Measurements from ENCODE around the gene TANGO6. TPM values are rescaled to one million over a fixed set of nuclear protein-coding genes. Genes with fewer than 3 reads are reported as not detected.

The TANGO6 gene
- polyA plus RNA-seq, 6 donors from 2014 or later, result 8.5 to 17.0 (median 10.8) TPM

DNA sequence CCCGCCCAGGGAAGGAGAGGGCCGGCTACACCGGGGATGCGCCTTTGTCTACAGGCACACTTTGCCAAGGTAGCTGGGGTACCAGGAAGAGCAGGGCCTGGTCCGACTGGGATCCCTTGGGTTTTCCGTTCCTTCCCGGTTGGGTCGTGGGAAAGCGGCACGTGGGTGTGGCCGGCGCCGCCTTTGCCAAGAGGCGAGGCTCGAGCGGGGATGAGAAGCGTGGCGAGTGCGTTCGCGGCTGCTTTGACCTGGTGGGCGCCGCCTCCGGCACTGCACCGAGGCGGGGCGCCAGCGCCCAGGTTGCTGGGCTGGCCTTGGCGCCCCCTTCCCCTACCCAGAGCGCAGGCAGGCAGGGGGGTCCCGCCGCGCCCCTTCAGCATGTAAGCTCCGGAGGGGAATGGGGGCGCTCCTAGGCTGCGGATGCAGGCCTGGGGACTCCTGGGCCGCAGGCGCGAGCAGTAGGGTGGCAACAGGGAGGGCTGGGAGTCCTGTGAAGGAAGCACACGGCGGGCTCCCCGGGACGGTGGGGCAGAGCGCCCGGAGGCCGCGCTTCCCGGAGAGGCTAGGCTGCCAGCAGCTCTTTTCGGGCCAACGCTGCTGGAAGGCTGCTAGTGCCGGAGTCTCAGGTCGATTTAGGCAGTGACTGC lies 264.1 kb downstream of the TANGO6 start:
- H3K36me3 Mint-ChIP-seq, result peaks cover 3 to 7% of the 10 kb centered on the region in 2 donors
- H3K4me3 Mint-ChIP-seq, result peak overlapping the region in 7 of 8 donors; percentile 50 to 81 (median 67)
- ATAC-seq (ENCODE audit: low read depth in 2 of 2), result no peak
- H3K27ac Mint-ChIP-seq, result peak overlapping the region in 1 of 6 donors; percentile 56
- peaks cover 19 to 60% (median 45%) of the 10 kb centered on the region in 3 donors for H3K27me3 Mint-ChIP-seq
- H3K4me1 Mint-ChIP-seq, result peaks cover 18 to 23% (median 19%) of the 10 kb centered on the region in 3 donors
- DNase-seq, result no peak
- H3K9me3 Mint-ChIP-seq, result no peaks in the 10 kb centered on the region

DNA sequence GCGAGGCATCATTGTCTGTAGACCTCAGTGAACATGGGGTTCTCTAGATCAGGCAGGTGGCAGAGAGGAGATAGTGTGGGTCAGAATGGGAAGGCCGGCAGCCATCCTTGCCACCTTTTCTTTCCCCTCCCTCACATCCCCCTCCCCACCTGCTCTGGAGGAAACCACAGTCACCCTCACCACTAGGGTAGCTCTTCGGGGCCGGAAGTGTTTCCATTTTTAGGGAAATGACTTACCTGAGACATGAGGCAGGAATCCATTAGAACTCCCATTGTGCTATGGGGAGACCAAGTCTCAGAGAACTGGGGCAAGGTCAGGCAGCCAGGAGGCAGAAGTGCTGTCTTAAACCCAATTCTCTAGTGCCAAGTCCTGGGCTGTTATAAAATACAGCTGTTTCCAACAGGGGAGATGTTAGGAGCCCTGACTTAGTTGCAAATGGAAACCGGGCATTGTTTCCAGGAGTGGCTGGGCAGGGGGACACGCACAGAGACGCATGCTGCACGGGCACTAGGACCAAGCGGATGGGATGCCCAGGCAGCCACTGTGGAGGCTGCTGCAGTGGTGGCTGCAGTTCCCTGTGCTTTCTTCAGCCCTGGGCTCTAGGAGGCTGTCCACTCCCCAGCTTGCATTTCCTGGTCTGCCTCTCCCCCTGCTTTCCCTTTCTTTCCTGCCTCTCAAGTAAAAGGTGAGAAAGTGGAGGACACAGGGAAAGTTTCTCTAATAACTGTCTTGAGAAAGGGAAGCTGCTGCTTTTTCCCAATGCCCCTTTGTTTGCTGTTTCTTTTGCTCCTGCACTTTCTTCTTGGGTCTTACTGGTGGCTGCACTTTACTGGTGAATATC lies 265.0 kb downstream of the TANGO6 start:
- Mint-ChIP-seq H3K27me3 (peaks cover 19 to 52% (median 37%) of the 10 kb centered on the region in 3 donors), H3K4me3 (peak overlapping the region in 5 of 8 donors; percentile 13 to 68 (median 24)), H3K27ac (peak overlapping the region in 2 of 6 donors; percentile 26 to 41), H3K4me1 (peaks cover 18 to 23% (median 19%) of the 10 kb centered on the region in 3 donors), H3K36me3 (peaks cover 3 to 7% of the 10 kb centered on the region in 2 donors), H3K9me3 (no peaks in the 10 kb centered on the region)
- no peak for ATAC-seq (ENCODE audit: low read depth in 2 of 2)
- no peak for DNase-seq

DNA sequence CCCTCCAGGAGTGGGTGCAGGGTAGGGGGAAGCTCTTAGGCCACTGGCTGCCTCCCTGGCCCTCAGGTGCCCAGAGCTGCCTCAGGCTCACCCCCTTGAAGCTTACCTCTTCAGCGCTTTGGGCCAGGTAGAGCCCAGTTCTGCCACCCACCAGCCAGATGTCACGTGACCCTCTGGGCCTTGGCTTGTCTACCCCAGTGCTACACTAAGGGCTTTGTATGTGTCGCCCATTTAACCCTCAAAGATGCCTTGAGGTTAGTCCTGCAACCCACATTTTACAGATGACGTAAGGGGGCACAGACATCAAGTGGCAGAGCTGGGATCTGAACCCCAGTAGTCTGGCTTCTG lies 265.5 kb downstream of the TANGO6 start:
- Mint-ChIP-seq H3K36me3 (peaks cover 3 to 7% of the 10 kb centered on the region in 2 donors), H3K9me3 (no peaks in the 10 kb centered on the region), H3K4me1 (peaks cover 18 to 23% (median 20%) of the 10 kb centered on the region in 3 donors), H3K27me3 (peaks cover 19 to 47% (median 35%) of the 10 kb centered on the region in 3 donors), H3K27ac (no peak overlapping the region), H3K4me3 (peak overlapping the region in 2 of 8 donors; percentile 21 to 24)
- ATAC-seq (ENCODE audit: low read depth in 2 of 2) (no peak), DNase-seq (no peak)

DNA sequence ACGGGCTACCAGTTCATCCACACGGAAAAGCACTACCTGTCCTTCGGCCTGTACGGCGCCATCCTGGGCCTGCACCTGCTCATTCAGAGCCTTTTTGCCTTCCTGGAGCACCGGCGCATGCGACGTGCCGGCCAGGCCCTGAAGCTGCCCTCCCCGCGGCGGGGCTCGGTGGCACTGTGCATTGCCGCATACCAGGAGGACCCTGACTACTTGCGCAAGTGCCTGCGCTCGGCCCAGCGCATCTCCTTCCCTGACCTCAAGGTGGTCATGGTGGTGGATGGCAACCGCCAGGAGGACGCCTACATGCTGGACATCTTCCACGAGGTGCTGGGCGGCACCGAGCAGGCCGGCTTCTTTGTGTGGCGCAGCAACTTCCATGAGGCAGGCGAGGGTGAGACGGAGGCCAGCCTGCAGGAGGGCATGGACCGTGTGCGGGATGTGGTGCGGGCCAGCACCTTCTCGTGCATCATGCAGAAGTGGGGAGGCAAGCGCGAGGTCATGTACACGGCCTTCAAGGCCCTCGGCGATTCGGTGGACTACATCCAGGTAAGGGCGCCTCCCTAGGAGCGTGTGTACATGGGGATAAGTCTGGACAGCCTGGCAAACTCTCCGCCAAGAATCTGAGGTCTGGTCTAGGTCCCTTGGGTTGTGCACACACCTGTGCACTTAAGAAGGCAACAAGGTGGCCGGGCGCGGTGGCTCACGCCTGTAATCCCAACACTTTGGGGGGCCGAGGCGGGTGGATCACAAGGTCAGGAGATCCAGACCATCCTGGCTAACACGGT lies 266.3 kb downstream of the TANGO6 start:
- Mint-ChIP-seq H3K9me3 (no peaks in the 10 kb centered on the region), H3K4me3 (peak overlapping the region in 1 of 8 donors; percentile 68), H3K4me1 (peaks cover 18 to 23% (median 22%) of the 10 kb centered on the region in 3 donors), H3K36me3 (peaks cover 5 to 11% of the 10 kb centered on the region in 2 donors), H3K27me3 (peaks cover 19 to 42% (median 30%) of the 10 kb centered on the region in 3 donors), H3K27ac (no peak overlapping the region)
- no peak for ATAC-seq (ENCODE audit: low read depth in 2 of 2)
- no peak for DNase-seq

DNA sequence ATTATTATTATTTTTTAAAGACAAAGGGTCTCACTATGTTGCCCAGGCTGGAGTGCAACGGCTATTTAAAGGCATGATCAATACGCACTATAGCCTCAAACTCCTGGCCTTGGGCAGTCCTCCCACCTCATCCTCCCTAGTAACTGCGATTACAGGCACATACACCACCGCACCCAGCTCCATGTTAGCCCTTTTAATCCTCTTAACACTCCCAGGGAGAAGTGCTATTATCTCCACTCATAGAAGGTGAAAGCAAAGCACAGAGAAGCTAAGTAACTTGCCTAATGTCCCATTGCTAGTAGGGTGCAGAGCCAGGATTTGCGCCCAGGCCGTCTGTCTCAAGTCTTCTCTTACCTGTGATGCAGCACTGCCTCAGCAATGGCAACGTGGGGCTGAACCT lies 267.1 kb downstream of the TANGO6 start:
- ATAC-seq (ENCODE audit: low read depth in 2 of 2) (no peak), DNase-seq (no peak)
- Mint-ChIP-seq H3K9me3 (no peaks in the 10 kb centered on the region), H3K4me3 (no peak overlapping the region), H3K36me3 (peaks cover 8 to 16% of the 10 kb centered on the region in 2 donors), H3K27ac (no peak overlapping the region), H3K27me3 (peaks cover 15 to 34% (median 23%) of the 10 kb centered on the region in 3 donors), H3K4me1 (peaks cover 14 to 22% (median 19%) of the 10 kb centered on the region in 3 donors)

DNA sequence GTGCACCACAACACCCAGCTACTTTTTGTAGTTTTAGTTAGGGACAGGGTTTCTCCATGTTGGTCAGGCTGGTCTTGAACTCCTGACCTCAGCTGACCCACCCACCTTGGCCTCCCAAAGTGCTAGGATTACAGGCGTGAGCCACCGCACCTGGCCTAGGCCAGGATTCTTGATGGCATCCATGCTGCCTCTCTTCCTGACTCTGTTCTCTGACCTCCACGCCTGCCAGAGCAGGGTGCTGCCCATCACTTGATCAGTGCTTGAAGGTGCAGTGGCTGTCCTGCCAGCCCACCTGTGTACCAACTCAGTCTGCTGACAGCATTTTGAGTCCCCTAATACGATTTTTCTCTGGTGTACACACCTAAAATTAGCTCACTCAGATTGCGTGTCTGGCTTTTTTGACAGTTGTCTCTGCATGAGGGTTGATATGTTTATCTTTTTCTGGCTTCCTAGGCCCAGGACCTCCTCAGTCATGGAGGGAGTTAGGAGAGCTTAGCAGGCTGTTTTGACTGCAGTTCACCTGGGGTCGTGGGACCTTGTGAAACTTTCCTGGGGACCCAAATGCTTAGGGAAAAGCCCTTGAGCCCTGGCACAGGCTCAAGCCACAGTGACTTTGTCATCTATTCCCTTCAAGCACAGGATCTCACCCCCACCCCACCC lies 268.0 kb downstream of the TANGO6 start:
- no peak overlapping the region for H3K27ac Mint-ChIP-seq
- ATAC-seq (ENCODE audit: low read depth in 2 of 2) (no peak), DNase-seq (no peak)
- no peak overlapping the region for H3K4me3 Mint-ChIP-seq
- H3K36me3 Mint-ChIP-seq, result peaks cover 8 to 16% of the 10 kb centered on the region in 2 donors
- H3K4me1 Mint-ChIP-seq, result peaks cover 10 to 18% (median 15%) of the 10 kb centered on the region in 3 donors
- peaks cover 11 to 30% (median 18%) of the 10 kb centered on the region in 3 donors for H3K27me3 Mint-ChIP-seq
- H3K9me3 Mint-ChIP-seq, result no peaks in the 10 kb centered on the region

DNA sequence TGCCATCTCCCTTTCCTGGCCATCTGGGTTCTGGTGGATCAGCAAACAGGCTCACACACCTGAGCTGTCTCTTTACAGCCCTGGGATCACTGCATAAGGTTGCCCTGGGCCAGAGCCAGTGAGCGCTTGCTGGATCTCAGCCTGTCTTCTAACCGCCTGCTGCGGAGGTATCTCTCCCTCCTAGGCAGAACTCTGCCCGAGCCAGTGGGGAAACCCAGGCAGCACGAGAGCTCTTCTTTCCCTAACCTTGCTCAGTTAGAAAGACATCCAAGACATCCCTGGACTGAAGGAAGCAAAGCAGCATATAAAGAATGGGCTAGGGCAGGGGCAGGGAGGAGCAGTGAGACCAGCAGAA lies 268.5 kb downstream of the TANGO6 start:
- DNase-seq (no peak), ATAC-seq (ENCODE audit: low read depth in 2 of 2) (no peak)
- Mint-ChIP-seq H3K27me3 (peaks cover 11 to 25% (median 13%) of the 10 kb centered on the region in 3 donors), H3K4me3 (no peak overlapping the region), H3K36me3 (peaks cover 8 to 16% of the 10 kb centered on the region in 2 donors), H3K4me1 (peaks cover 10 to 16% (median 13%) of the 10 kb centered on the region in 3 donors), H3K9me3 (no peaks in the 10 kb centered on the region), H3K27ac (no peak overlapping the region)

DNA sequence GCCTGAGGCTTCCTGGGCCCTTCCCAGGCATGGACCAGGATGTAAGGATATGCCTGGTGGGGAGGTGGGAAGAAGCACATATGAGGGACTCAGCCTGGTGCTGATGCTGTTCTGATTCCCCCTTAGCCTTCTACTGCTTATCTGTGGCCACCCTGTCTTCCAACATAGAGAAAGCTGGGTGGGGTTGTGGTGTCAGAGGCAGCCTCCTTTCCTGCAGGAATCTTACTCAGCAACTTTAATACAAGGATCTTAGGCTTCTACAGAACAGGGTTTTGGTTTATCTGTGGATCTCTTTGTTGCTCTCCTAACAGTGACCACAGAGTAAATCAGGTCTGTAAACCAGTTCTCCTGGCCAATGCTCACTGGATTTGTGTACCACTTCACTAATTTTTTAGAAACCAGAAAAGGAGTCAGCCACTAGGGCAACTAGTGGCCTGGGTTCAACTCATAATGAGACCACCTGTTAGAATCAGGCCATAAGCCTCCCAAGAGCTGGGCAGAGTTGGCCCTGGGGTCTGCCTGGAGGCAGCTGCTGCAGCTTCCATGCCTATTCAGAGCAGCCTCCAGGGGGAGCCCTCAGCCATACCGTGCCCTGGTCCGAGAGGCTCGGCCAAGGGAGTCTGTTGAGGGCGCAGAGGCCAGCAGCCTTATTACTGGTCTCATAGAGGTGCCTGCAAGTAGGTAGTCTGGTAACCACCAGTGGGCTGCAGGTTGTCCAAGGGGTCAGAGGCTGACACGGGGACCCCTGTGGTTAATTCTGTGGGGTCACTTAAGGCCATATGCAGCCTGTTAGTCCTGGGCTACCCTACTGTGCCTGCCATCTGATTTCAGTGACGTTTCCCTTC lies 269.2 kb downstream of the TANGO6 start:
- H3K9me3 Mint-ChIP-seq, result no peaks in the 10 kb centered on the region
- DNase-seq (no peak), ATAC-seq (ENCODE audit: low read depth in 2 of 2) (peak; percentile 47 to 58)
- H3K27me3 Mint-ChIP-seq, result peaks cover 9 to 20% (median 11%) of the 10 kb centered on the region in 3 donors
- no peak overlapping the region for H3K27ac Mint-ChIP-seq
- no peak overlapping the region for H3K4me3 Mint-ChIP-seq
- peaks cover 8 to 12% (median 10%) of the 10 kb centered on the region in 3 donors for H3K4me1 Mint-ChIP-seq
- peaks cover 8 to 16% of the 10 kb centered on the region in 2 donors for H3K36me3 Mint-ChIP-seq

DNA sequence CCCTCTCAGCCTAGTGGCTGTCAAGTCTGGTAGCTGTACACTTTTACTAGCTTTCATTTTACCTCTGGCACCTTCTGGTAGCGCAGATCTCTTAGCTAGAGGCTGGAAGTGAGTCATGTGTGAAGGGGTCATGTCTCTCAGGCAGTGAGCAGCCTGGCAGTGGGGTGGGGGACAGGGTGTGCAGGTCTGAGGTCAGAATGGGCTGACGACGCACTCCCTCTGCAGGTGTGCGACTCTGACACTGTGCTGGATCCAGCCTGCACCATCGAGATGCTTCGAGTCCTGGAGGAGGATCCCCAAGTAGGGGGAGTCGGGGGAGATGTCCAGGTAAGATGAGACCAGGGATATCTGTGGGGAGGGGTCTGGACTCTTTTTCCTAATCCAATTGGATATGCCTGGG lies 269.9 kb downstream of the TANGO6 start:
- DNase-seq (no peak), ATAC-seq (ENCODE audit: low read depth in 2 of 2) (no peak)
- H3K36me3 Mint-ChIP-seq, result peaks cover 12 to 16% of the 10 kb centered on the region in 2 donors

DNA sequence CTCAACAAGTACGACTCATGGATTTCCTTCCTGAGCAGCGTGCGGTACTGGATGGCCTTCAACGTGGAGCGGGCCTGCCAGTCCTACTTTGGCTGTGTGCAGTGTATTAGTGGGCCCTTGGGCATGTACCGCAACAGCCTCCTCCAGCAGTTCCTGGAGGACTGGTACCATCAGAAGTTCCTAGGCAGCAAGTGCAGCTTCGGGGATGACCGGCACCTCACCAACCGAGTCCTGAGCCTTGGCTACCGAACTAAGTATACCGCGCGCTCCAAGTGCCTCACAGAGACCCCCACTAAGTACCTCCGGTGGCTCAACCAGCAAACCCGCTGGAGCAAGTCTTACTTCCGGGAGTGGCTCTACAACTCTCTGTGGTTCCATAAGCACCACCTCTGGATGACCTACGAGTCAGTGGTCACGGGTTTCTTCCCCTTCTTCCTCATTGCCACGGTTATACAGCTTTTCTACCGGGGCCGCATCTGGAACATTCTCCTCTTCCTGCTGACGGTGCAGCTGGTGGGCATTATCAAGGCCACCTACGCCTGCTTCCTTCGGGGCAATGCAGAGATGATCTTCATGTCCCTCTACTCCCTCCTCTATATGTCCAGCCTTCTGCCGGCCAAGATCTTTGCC lies 271.1 kb downstream of the TANGO6 start:
- peak overlapping the region in 2 of 6 donors; percentile 47 to 64 for H3K27ac Mint-ChIP-seq
- no peak for ATAC-seq (ENCODE audit: low read depth in 2 of 2)
- H3K36me3 Mint-ChIP-seq, result peaks cover 12 to 13% of the 10 kb centered on the region in 2 donors
- peaks cover 7 to 21% (median 8%) of the 10 kb centered on the region in 3 donors for H3K4me1 Mint-ChIP-seq
- peaks cover 0 to 4% (median 0%) of the 10 kb centered on the region in 3 donors for H3K27me3 Mint-ChIP-seq
- DNase-seq, result no peak
- H3K9me3 Mint-ChIP-seq, result no peaks in the 10 kb centered on the region
- H3K4me3 Mint-ChIP-seq, result no peak overlapping the region

More for the DNA sequence above, 269.9 kb downstream of the TANGO6 start:
- H3K27ac Mint-ChIP-seq, result peak overlapping the region in 1 of 6 donors; percentile 42
- H3K9me3 Mint-ChIP-seq, result no peaks in the 10 kb centered on the region
- H3K27me3 Mint-ChIP-seq, result peaks cover 3 to 14% (median 6%) of the 10 kb centered on the region in 3 donors
- peaks cover 7 to 18% (median 11%) of the 10 kb centered on the region in 3 donors for H3K4me1 Mint-ChIP-seq
- no peak overlapping the region for H3K4me3 Mint-ChIP-seq

DNA sequence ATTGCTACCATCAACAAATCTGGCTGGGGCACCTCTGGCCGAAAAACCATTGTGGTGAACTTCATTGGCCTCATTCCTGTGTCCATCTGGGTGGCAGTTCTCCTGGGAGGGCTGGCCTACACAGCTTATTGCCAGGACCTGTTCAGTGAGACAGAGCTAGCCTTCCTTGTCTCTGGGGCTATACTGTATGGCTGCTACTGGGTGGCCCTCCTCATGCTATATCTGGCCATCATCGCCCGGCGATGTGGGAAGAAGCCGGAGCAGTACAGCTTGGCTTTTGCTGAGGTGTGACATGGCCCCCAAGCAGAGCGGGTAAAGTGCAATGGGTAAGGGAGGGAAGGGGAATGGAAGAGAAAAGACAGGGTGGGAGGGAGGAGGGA lies 271.6 kb downstream of the TANGO6 start:
- Mint-ChIP-seq H3K27ac (no peak overlapping the region), H3K27me3 (no peaks in the 10 kb centered on the region)
- ATAC-seq (ENCODE audit: low read depth in 2 of 2), result no peak

DNA sequence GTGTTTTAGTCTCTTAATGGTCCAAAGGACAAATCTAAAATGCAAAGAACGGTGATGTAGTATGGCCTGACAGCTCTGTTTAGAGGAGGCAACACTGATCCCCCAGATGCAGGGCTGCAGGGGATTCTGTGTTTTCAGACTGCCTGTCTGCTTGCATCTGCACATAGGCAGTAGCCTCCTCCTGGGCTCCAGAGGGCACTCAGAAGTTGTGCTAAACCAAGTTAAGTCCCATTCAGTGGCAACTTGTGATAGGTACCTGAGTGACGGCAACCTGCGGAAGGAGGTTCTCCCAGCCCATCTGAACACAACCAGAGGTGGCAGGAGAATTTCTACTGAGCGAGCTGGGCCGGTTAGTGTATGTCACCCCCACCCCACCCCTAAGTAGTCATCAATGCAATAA lies 272.0 kb downstream of the TANGO6 start:
- peak overlapping the region in 2 of 6 donors; percentile 59 to 62 for H3K27ac Mint-ChIP-seq
- DNase-seq, result no peak
- no peak overlapping the region for H3K4me3 Mint-ChIP-seq
- no peak for ATAC-seq (ENCODE audit: low read depth in 2 of 2)
- H3K4me1 Mint-ChIP-seq, result peaks cover 7 to 21% (median 8%) of the 10 kb centered on the region in 3 donors
- peaks cover 9% of the 10 kb centered on the region in 2 donors for H3K36me3 Mint-ChIP-seq
- no peaks in the 10 kb centered on the region for H3K27me3 Mint-ChIP-seq
- H3K9me3 Mint-ChIP-seq, result no peaks in the 10 kb centered on the region

More for the DNA sequence above, 271.6 kb downstream of the TANGO6 start:
- Mint-ChIP-seq H3K36me3 (peaks cover 9% of the 10 kb centered on the region in 2 donors), H3K4me1 (peaks cover 7 to 21% (median 8%) of the 10 kb centered on the region in 3 donors), H3K9me3 (no peaks in the 10 kb centered on the region), H3K4me3 (no peak overlapping the region)
- no peak for DNase-seq

Measured in naive B cell (primary cell).